Endometrial microvascular endothelial cells (primary cell): ENCODE data around the gene NCOR2. TPM values are rescaled to one million over a fixed set of nuclear protein-coding genes. Genes with fewer than 3 reads are reported as not detected.

Experiments
- in situ Hi-C: cut with HindIII; loops from 2 replicates; pipeline ENCODE4 v1.10.0; 2017; ENCODE audit warnings: low sequenced_read_pairs, low pct_unique_long_range_greater_than_20kb; ENCODE audit errors: inconsistent ontology term
- total RNA-seq: library from RNA; depleted of rRNA; stranded (reverse); fragments of >200 nt; gene quantifications from one replicate; pipeline ENCODE4 v1.2.3, GENCODE V29; 2015; ENCODE audit errors: inconsistent ontology term

NCOR2 gene
- total RNA-seq, 1 donor from 2014 or later = 121 TPM

GRCh38 chr12:124537525-124538193 is 29.8 kb downstream of the NCOR2 start:
- in situ Hi-C loops = no loop called here

- in situ Hi-C loops = no loop called here
Measured at GRCh38 chr12:124536641-124537040, 30.8 kb downstream of the NCOR2 start.

- in situ Hi-C loops = no loop called here
Measured at GRCh38 chr12:124534776-124535740, 32.4 kb downstream of the NCOR2 start.

- in situ Hi-C loops = no loop called here
Measured at GRCh38 chr12:124533456-124533855, 34.0 kb downstream of the NCOR2 start.

GRCh38 chr12:124532967-124533366 is 34.4 kb downstream of the NCOR2 start:
- in situ Hi-C loops = no loop called here

GRCh38 chr12:124532331-124532750 is 35.1 kb downstream of the NCOR2 start:
- in situ Hi-C loops = no loop called here

- in situ Hi-C loops = no loop called here
Measured at GRCh38 chr12:124531906-124532305, 35.5 kb downstream of the NCOR2 start.

GRCh38 chr12:124531281-124531745 is 36.1 kb downstream of the NCOR2 start:
- in situ Hi-C loops = no loop called here

- in situ Hi-C loops = no loop called here
Measured at GRCh38 chr12:124530637-124531263, 36.7 kb downstream of the NCOR2 start.

GRCh38 chr12:124529565-124530276 is 37.7 kb downstream of the NCOR2 start:
- in situ Hi-C loops = no loop called here

GRCh38 chr12:124527861-124528561 is 39.4 kb downstream of the NCOR2 start:
- in situ Hi-C loops = no loop called here

GRCh38 chr12:124525927-124526692 is 41.3 kb downstream of the NCOR2 start:
- in situ Hi-C loops = no loop called here

GRCh38 chr12:124525455-124525854 is 42.0 kb downstream of the NCOR2 start:
- in situ Hi-C loops = no loop called here

GRCh38 chr12:124524231-124524925 is 43.0 kb downstream of the NCOR2 start:
- in situ Hi-C loops = loop anchor here (25.0 kb wide), 1 partner anchor 163 kb away; no protein-coding TSS in a partner anchor

- in situ Hi-C loops = loop anchor here (25.0 kb wide), 1 partner anchor 164 kb away; no protein-coding TSS in a partner anchor
Measured at GRCh38 chr12:124523071-124523470, 44.3 kb downstream of the NCOR2 start.

GRCh38 chr12:124520907-124521306 is 46.5 kb downstream of the NCOR2 start:
- in situ Hi-C loops = loop anchor here (25.0 kb wide), 1 partner anchor 166 kb away; no protein-coding TSS in a partner anchor

GRCh38 chr12:124520265-124520701 is 47.1 kb downstream of the NCOR2 start:
- in situ Hi-C loops = loop anchor here (25.0 kb wide), 1 partner anchor 167 kb away; no protein-coding TSS in a partner anchor
